ENCODE results near the gene STYXL1.

STYXL1 gene

DNA sequence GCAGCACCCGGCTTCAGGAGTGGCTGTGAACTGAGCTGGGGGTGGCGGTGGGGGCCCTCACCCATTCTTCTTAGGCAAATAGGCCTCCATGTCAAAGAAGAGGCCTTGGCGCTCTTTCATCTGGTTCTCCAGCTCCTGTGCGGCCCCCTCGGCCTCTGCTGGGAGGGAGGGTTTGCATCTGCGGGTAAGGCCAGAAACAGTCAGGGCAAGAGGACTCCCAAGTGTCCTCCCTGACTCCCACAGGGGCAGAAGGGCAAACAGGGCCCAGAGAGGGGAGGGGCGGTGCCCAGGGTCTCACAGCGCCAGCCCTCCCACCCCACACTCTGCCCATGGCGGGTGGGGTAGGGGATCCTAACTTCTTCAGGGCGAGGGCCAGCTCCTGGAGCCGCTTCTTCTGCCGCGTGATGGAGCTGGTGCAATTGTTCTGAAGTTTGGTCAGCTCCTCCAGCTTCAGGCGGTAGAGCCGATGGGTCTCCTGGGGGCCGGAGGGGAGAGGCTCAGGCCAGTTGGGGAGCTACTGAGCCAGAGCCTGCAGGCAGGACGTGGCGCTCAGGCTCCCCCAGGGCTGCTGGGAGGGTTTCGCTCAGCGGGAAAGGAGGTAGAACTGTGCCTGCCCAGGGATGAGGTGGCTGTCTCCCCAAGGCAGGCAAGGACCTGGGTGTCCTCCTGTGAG, 55.6 kb downstream of the STYXL1 start:
- TF ChIP-seq, protein P1, sequence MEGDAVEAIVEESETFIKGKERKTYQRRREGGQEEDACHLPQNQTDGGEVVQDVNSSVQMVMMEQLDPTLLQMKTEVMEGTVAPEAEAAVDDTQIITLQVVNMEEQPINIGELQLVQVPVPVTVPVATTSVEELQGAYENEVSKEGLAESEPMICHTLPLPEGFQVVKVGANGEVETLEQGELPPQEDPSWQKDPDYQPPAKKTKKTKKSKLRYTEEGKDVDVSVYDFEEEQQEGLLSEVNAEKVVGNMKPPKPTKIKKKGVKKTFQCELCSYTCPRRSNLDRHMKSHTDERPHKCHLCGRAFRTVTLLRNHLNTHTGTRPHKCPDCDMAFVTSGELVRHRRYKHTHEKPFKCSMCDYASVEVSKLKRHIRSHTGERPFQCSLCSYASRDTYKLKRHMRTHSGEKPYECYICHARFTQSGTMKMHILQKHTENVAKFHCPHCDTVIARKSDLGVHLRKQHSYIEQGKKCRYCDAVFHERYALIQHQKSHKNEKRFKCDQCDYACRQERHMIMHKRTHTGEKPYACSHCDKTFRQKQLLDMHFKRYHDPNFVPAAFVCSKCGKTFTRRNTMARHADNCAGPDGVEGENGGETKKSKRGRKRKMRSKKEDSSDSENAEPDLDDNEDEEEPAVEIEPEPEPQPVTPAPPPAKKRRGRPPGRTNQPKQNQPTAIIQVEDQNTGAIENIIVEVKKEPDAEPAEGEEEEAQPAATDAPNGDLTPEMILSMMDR (conservative IDR thresholded peaks at IDR 0.05; ENCODE audit: control insufficient read depth, insufficient read depth, low read depth, low read length): no peak
- DNase-seq (ENCODE audit: low read depth): no peak
- H3K4me3 ChIP-seq (ENCODE audit: control insufficient read depth, low read depth, low read length): no peak overlapping the region

DNA sequence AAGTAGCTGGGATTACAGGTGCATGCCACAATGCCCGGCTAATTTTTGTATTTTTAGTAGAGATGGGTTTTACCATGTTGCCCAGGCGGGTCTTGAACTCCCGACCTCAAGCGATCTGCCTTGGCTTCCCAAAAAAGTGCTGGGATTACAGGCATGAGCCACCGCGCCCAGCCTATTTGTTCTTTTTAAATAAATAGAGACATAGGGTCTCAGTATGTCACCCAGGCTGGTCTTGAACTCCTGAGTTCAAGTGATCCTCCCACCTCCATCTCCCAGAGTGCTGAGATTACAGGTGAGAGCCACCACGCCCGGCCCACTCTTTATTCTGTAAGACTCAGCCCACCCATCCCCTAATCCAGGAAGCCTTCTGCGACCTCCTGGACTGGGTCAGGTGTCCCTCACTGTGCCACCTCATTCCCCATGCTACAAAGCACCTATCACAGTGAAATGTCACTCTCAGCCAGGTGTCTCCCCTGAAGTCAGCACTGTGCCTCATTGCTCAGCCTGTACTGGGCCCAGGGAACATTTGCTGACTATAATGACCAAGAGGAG, 56.2 kb downstream of the STYXL1 start:
- TF ChIP-seq, protein P1 (conservative IDR thresholded peaks at IDR 0.05; ENCODE audit: control insufficient read depth, insufficient read depth, low read depth, low read length): no peak
- no peak for DNase-seq (ENCODE audit: low read depth)
- no peak overlapping the region for H3K4me3 ChIP-seq (ENCODE audit: control insufficient read depth, low read depth, low read length)

DNA sequence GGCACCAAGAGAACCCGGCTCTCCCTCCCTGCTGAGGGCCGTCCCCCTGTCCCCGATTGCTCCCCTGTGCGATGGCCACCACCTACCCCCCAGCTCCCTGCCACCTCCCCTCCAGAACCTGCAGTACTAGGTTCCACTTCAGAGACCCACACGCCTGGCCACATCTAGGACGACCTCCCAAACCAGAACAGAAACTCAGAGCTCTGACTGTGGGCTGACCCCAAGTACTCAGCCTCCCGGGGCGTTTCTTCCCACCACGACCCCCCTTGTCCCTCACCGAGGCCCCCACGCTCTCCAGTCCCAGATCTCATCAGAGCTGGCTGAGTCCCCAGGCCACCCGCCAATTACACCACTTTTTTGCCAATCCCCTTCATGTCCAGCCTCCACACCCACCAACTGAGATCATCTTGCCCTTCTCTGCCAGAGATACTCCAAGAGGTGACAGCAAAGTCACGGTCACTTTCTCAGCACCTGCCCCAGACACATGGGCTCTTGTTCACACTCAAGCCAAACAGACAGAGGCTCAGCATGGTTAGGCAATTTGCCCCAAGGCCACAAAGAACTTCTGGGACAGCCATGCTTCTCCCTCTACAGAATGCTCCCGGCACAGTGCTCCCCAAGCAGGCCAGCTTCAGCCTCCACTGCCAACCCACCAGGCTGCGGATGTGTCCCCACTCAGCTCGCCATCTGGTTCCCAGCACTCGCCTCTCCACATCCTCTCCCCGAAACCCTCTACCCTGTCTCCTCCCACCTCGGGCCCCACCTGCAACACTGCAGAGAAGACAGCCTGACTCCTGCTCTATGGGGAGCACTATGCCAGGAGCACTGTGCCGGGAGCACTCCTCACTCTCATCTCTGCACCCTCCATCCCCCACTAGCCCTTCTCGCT, 58.1 kb downstream of the STYXL1 start:
- TF ChIP-seq, protein P1 (conservative IDR thresholded peaks at IDR 0.05; ENCODE audit: control insufficient read depth, insufficient read depth, low read depth, low read length): no peak
- no peak overlapping the region for H3K4me3 ChIP-seq (ENCODE audit: control insufficient read depth, low read depth, low read length)
- no peak for DNase-seq (ENCODE audit: low read depth)

DNA sequence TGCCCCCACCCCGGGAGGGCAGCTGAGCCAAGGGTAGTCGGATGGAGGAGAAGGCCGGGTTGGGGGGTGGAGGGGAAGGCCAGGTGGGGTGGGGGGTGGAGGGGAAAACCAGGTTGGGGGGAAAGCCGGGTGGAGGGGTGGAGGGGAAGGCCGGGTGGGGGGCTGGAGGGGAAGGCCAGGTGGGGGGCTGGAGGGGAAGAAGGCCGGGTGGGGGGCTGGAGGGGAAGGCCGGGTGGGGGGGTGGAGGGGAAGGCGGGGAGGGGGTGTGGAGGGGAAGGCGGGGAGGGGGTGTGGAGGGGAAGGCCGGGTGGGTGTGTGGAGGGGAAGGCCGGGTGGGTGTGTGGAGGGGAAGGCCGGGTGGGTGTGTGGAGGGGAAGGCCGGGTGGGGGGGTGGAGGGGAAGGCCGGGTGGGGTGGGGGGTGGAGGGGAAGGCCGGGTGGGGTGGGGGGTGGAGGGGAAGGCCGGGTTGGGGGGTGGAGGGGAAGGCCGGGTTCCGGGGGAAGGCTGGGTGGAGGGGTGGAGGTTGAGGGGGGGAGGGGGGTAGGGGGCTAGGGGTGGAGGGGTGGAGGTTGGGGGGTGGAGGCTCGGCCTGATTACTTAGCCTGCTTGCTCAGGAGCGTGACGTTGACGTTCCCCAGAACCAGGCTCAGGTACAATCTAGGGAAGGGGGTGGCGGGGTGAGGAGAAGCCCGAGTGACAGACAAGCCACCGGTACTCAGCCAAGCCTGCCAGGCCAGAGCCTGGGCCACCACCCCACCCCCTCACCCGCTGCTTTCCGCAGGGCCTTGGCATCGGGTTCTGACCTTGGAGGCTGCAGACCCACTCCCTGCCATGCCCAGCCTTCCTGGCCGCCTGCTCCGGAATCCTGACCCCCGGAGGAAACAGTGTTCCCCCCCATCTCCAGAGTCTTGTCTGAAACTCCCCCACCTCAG, 59.0 kb downstream of the STYXL1 start:
- TF ChIP-seq, protein P1 (conservative IDR thresholded peaks at IDR 0.05; ENCODE audit: control insufficient read depth, insufficient read depth, low read depth, low read length): no peak
- DNase-seq (ENCODE audit: low read depth): no peak
- no peak overlapping the region for H3K4me3 ChIP-seq (ENCODE audit: control insufficient read depth, low read depth, low read length)

DNA sequence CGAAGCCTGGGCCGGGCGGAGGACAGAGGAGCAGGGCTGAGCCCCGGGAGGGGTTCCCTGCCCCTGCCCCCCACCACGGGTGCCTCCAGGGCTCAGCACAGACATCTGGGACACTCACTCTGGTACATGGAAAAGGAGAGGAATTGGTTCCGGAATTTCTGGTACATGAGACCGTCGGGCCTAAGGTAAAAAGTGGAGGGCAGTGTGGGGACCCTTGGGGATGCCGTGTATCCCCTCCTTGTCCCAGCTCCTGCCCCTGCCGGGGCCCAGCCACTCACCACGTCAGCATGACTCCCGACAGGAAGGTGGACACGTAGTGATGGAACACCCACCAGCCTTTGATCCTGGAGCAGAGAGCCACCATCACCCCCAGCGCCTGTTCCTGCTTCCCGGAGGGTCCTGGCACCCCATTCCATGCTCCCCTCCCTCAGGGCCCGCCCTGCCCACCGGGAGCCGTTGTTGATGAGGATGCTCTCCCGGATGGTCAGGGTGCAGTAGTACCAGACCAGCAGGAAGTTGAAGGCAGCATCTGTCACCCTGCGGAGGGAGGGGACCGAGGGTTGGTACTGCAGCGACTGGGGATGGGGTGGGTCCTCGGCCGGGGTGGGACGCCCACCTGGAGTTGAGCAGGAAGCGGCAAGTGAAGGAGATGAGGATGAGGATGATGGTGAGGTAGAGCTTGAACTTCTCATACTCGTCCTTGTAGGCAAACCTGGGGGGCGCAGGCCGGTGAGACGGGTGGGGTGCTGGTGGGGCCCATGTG, 59.8 kb downstream of the STYXL1 start:
- H3K4me3 ChIP-seq (ENCODE audit: control insufficient read depth, low read depth, low read length): no peak overlapping the region
- TF ChIP-seq, protein P1 (conservative IDR thresholded peaks at IDR 0.05; ENCODE audit: control insufficient read depth, insufficient read depth, low read depth, low read length): no peak
- no peak for DNase-seq (ENCODE audit: low read depth)

Measured in fibroblast of mammary gland (primary cell).